Measurements from ENCODE around the gene RAD51C.

Gene RAD51C

GRCh38 chr17:58756246-58757161, 64.1 kb downstream of the RAD51C start:
- ChIA-PET CTCF (interaction anchor here (0.7 to 2.0 kb wide), 2 partner anchors 14 to 45 kb away, joined by 3 to 4 read pairs; no protein-coding TSS in a partner anchor), POLR2A (no interaction called here)
- no peak for DNase-seq (ENCODE audit: low read depth, low spot score)
- no peak for TF ChIP-seq CTCF (IDR thresholded peaks at IDR 0.05; ENCODE audit: insufficient read depth, low read length, missing control alignments)
- peak overlapping the region; percentile 60 for H3K4me3 ChIP-seq (ENCODE audit: low read depth, low read length)

GRCh38 chr17:58757162-58757613, 64.8 kb downstream of the RAD51C start:
- no peak for DNase-seq (ENCODE audit: low read depth, low spot score)
- POLR2A ChIA-PET: no interaction called here
- peak overlapping the region; percentile 60; the same call in 1 of the 2 replicates for H3K4me3 ChIP-seq (ENCODE audit: low read depth, low read length)
- CTCF ChIA-PET: interaction anchor here (0.7 to 2.0 kb wide), 2 partner anchors 13 to 46 kb away, joined by 3 to 4 read pairs; no protein-coding TSS in a partner anchor
- no peak for TF ChIP-seq CTCF (IDR thresholded peaks at IDR 0.05; ENCODE audit: insufficient read depth, low read length, missing control alignments)

- POLR2A ChIA-PET: no interaction called here
- TF ChIP-seq CTCF (IDR thresholded peaks at IDR 0.05; ENCODE audit: insufficient read depth, low read length, missing control alignments): no peak
- no peak overlapping the region for H3K4me3 ChIP-seq (ENCODE audit: low read depth, low read length)
- no peak for DNase-seq (ENCODE audit: low read depth, low spot score)
- CTCF ChIA-PET: no interaction called here
Measured at GRCh38 chr17:58758890-58759289, 66.5 kb downstream of the RAD51C start.

GRCh38 chr17:58759522-58759921, 67.1 kb downstream of the RAD51C start:
- DNase-seq (ENCODE audit: low read depth, low spot score): no peak
- no peak overlapping the region for H3K4me3 ChIP-seq (ENCODE audit: low read depth, low read length)
- ChIA-PET CTCF (no interaction called here), POLR2A (no interaction called here)
- no peak for TF ChIP-seq CTCF (IDR thresholded peaks at IDR 0.05; ENCODE audit: insufficient read depth, low read length, missing control alignments)

- no peak overlapping the region for H3K4me3 ChIP-seq (ENCODE audit: low read depth, low read length)
- ChIA-PET POLR2A (no interaction called here), CTCF (no interaction called here)
- no peak for TF ChIP-seq CTCF (IDR thresholded peaks at IDR 0.05; ENCODE audit: insufficient read depth, low read length, missing control alignments)
- no peak for DNase-seq (ENCODE audit: low read depth, low spot score)
Measured at GRCh38 chr17:58760248-58760647, 67.8 kb downstream of the RAD51C start.

GRCh38 chr17:58763263-58763662, 70.9 kb downstream of the RAD51C start:
- DNase-seq (ENCODE audit: low read depth, low spot score): no peak
- ChIA-PET POLR2A (no interaction called here), CTCF (no interaction called here)
- H3K4me3 ChIP-seq (ENCODE audit: low read depth, low read length): no peak overlapping the region
- no peak for TF ChIP-seq CTCF (IDR thresholded peaks at IDR 0.05; ENCODE audit: insufficient read depth, low read length, missing control alignments)

Data from AG04449 (cell line).